Measurements from ENCODE around the gene POLR3K. TPM values are rescaled to one million over a fixed set of nuclear protein-coding genes. Genes with fewer than 3 reads are reported as not detected.
A peak's percentile ranks its signal among the peaks of the same experiment; 100 is the strongest.

POLR3K gene
- total and polyA plus RNA-seq, 10 donors, result 5.2 to 24.1 (median 13.7) TPM

GRCh38 chr16:83781-84615 is 30.6 kb upstream of the POLR3K start:
- Histone ChIP-seq H3K27ac (peak overlapping the region; percentile 66 to 86 (median 78)), H3K27me3 (replicated peaks in 1 of 7) (no peaks in the 10 kb centered on the region), H3K9me3 (no peaks in the 10 kb centered on the region), H3K4me3 (no peak overlapping the region), H3K4me1 (peaks cover 25 to 73% (median 47%) of the 10 kb centered on the region in 6 donors), H3K36me3 (peaks cover 0 to 92% (median 37%) of the 10 kb centered on the region in 6 donors)
- 44 to 61% (median 56%) methylated on average over 16 to 21 of the region's 21 CpGs for WGBS, 5 donors
- intact Hi-C loops (cut with DNase I; ENCODE audit: low total_unique reads), result no loop called here
- DNase-seq, result no peak
- TF ChIP-seq POLR2AphosphoS5 (IDR thresholded peaks at IDR 0.05), result peak; percentile 42 to 52 (median 47)
- TF ChIP-seq CTCF (IDR thresholded peaks at IDR 0.05 in 8 of 11, conservative IDR thresholded peaks at IDR 0.05 in 3 of 11), result no peak
- no peak for TF ChIP-seq POLR2A (IDR thresholded peaks at IDR 0.05)

GRCh38 chr16:83060-83603 is 29.7 kb upstream of the POLR3K start:
- H3K27ac ChIP-seq, result peak overlapping the region in 5 of 8 donors; percentile 74 to 86 (median 81)
- H3K27me3 ChIP-seq (replicated peaks in 1 of 7), result no peaks in the 10 kb centered on the region
- H3K4me1 ChIP-seq, result peaks cover 30 to 80% (median 53%) of the 10 kb centered on the region in 6 donors
- TF ChIP-seq POLR2A (IDR thresholded peaks at IDR 0.05) (no peak), POLR2AphosphoS5 (IDR thresholded peaks at IDR 0.05) (peak in 1 of 3 donors; percentile 50), CTCF (IDR thresholded peaks at IDR 0.05 in 8 of 11, conservative IDR thresholded peaks at IDR 0.05 in 3 of 11) (no peak)
- no peak for DNase-seq
- WGBS, 5 donors, result 94 to 98% (median 96%) methylated on average over 27 to 31 of the region's 31 CpGs
- no peaks in the 10 kb centered on the region for H3K9me3 ChIP-seq
- H3K4me3 ChIP-seq, result no peak overlapping the region
- intact Hi-C loops (cut with DNase I; ENCODE audit: low total_unique reads), result no loop called here
- H3K36me3 ChIP-seq, result peaks cover 0 to 83% (median 29%) of the 10 kb centered on the region in 6 donors

GRCh38 chr16:79151-80054 is 26.0 kb upstream of the POLR3K start:
- Histone ChIP-seq H3K36me3 (peaks cover 0 to 46% (median 7%) of the 10 kb centered on the region in 6 donors), H3K4me1 (peaks cover 32 to 85% (median 56%) of the 10 kb centered on the region in 6 donors), H3K4me3 (peak overlapping the region in 6 of 8 donors; percentile 86 to 98 (median 89)), H3K27ac (peak overlapping the region in 7 of 8 donors; percentile 92 to 95 (median 93)), H3K27me3 (replicated peaks in 1 of 7) (peaks cover 0 to under 1% (median 0%) of the 10 kb centered on the region in 7 donors), H3K9me3 (no peaks in the 10 kb centered on the region)
- intact Hi-C loops (cut with DNase I; ENCODE audit: low total_unique reads), result no loop called here
- WGBS, 5 donors, result 64 to 73% (median 68%) methylated on average over 32 of the region's 32 CpGs
- TF ChIP-seq CTCF (IDR thresholded peaks at IDR 0.05 in 8 of 11, conservative IDR thresholded peaks at IDR 0.05 in 3 of 11) (no peak), POLR2AphosphoS5 (IDR thresholded peaks at IDR 0.05) (no peak), POLR2A (IDR thresholded peaks at IDR 0.05) (no peak)
- no peak for DNase-seq
